Epithelial cell of esophagus (primary cell): ENCODE measurements around the gene CPEB4.

Source experiments
- DNase-seq: peaks from one replicate; pipeline ENCODE4 v3.0.0; 2010; ENCODE audit warnings: low read depth
- H3K4me3 ChIP-seq: 2 replicates; pipeline ENCODE4 v1.5.1; 2011; ENCODE audit warnings: mild to moderate bottlenecking, low read length, control low read depth
- TF ChIP-seq, protein P1 (sequence below): IDR thresholded peaks from 2 replicates; pipeline ENCODE4 v1.5.1; 2011; ENCODE audit warnings: low read depth, mild to moderate bottlenecking, low read length, control low read depth, inconsistent platforms; ENCODE audit not compliant: insufficient read depth; ENCODE audit errors: missing control alignments

Gene CPEB4

DNA sequence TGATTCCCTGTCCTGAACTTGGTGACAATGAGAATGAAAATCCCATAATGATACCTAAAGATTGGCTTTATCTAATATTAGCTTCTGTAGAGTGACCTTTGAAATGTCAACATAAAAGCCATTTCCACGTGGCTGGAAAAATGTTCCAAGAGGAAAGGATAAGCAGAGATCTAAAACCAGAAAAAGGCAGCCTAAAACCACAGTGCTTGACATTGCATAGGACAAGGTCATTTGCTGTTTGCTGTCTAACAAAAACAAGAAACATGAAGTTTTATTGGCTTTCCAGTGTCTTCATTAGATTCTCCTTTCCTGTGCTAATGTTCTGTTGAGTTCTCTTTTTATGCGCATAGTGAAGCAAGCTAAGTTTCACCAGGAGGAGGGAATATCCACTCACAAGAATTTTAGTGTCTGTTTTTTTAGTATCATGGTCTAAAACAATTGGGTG lies 44.6 kb downstream of the CPEB4 start:
- DNase-seq: no peak
- TF ChIP-seq, protein P1, sequence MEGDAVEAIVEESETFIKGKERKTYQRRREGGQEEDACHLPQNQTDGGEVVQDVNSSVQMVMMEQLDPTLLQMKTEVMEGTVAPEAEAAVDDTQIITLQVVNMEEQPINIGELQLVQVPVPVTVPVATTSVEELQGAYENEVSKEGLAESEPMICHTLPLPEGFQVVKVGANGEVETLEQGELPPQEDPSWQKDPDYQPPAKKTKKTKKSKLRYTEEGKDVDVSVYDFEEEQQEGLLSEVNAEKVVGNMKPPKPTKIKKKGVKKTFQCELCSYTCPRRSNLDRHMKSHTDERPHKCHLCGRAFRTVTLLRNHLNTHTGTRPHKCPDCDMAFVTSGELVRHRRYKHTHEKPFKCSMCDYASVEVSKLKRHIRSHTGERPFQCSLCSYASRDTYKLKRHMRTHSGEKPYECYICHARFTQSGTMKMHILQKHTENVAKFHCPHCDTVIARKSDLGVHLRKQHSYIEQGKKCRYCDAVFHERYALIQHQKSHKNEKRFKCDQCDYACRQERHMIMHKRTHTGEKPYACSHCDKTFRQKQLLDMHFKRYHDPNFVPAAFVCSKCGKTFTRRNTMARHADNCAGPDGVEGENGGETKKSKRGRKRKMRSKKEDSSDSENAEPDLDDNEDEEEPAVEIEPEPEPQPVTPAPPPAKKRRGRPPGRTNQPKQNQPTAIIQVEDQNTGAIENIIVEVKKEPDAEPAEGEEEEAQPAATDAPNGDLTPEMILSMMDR: no peak
- no peak overlapping the region for H3K4me3 ChIP-seq

DNA sequence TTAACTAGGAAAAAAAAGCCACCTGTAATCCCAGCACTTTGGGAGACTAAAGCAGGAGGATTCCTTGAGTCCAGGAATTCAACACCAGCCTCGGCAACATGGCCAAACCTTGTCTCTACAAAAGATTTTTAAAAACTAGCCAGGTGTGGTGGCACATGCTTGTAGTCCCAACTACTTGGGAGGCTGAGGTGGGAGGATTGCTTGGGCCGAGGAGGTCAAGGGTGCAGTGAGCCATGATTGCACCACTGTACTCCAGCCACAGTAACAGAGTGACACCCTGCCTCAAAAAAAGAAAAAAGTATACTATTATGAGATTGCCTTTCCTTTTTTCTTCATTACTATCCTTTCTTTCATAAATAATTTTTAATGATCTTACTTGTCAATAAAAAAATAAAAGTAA lies 45.8 kb downstream of the CPEB4 start:
- no peak overlapping the region for H3K4me3 ChIP-seq
- TF ChIP-seq, protein P1: no peak
- no peak for DNase-seq

DNA sequence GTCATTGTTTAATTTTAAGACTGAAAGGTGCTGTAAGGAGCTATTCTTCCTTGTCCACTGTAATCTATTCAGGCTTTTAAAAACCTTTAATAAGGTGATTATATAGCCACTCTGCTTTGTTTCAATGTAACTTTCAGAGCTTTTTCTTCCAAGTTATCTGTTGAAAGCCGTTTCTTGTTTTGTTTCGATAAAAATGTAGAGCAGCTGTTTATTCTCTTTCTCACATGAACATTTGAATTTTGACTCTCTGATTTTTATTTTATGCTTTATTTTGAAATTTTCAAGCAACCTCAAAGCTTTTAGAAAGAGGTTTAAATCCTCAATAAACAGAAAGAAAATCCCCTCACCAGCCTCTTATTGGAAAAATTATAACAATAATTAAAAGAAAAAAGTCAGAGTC lies 47.2 kb downstream of the CPEB4 start:
- TF ChIP-seq, protein P1: no peak
- no peak overlapping the region for H3K4me3 ChIP-seq
- no peak for DNase-seq

DNA sequence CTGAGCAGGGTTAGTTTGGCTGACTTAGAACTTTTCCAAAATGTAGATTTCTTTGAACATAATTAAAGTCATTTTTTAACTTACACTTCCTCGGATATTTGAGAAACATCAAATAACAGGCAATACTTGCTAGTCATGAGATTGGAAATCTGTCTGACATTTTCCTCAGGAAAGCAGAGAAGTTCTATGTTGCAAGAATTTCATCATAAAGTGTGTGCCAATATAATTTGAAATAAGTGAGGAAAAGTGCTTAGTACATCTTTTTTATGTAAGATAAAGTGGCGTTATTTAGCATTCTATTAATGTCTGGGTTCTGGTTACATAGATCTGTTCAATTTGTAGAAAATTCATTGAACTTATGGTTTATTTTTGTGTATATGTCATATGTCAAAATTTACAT lies 52.1 kb downstream of the CPEB4 start:
- no peak for DNase-seq
- TF ChIP-seq, protein P1: no peak
- H3K4me3 ChIP-seq: no peak overlapping the region

DNA sequence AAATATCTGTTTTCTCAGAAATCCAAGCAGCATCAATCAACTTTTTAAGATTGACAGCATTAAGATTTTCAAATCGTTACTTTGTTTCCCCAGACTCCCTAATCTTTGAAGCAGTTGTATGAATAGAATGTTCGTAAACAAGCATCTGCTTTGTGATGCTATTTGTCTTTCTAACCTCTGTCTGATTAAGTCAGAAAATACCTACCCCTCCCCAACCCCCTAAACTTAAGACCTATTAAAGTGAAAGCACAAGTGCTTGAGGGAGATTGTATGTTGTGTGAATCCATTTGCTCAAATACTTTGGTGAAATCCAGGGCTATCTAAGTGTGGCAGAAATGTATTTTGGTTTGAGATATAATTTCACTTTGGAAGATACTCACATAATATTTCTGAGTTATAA lies 53.0 kb downstream of the CPEB4 start:
- H3K4me3 ChIP-seq: no peak overlapping the region

DNA sequence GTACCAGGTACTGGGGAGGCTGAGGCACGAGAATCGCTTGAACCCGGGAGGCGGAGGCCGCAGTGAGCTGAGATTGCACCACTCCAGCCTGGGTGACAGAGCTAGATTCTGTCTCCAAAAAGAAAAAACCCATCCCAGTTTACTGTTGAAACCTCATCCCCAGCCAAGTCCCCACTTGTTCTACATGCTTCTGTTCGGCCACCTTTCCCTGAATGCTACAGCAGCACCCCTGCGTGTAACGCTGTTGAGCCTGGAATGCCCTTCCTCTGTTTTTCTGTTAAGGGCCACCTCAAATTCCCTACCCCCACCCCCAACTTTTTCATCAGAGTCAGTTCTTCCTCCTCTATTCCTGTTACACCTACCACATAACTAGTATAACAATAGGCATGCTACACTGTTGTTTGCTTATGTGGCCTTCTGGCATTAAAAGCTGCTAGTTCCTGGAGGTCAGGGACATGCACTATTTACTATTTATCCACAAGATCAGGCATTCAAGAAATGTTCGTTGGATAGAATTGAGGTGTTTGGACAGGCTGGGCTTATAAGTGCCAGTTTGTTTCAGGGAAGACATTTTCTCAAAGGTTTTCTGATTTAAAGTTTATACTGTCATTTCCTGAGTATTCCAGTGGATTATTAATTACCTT lies 53.7 kb downstream of the CPEB4 start:
- H3K4me3 ChIP-seq: no peak overlapping the region
- TF ChIP-seq, protein P1: no peak
- no peak for DNase-seq

More for the DNA sequence above, 53.0 kb downstream of the CPEB4 start:
- DNase-seq: no peak
- TF ChIP-seq, protein P1: no peak

DNA sequence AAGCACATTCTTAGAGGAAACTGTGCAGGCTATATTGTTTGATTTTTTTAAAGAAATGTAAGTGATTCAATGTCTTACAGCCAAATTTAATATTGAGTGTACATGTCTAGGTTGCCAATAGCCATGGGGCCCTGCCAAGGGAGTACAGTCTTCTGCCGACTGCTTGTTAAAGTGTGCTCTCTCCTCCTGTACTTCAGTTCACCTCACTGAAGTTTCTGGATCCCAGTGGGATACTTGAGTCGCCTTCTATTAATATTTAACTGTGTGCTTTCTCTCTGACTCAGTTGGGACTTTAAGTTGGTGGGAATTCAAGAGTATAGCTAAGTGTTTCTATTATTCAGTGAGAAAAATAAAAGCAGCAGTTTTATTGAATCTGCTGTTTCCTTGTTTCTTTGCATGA lies 56.4 kb downstream of the CPEB4 start:
- H3K4me3 ChIP-seq: no peak overlapping the region
- no peak for DNase-seq
- TF ChIP-seq, protein P1: no peak
